H1 (cell line): Measurements from ENCODE around the gene OXSR1. TPM values are rescaled to one million over a fixed set of nuclear protein-coding genes. Genes with fewer than 3 reads are reported as not detected.
"Not testable (repeated sequence)": the region's sequence is repeated elsewhere in the genome, so short reads cannot be mapped to it uniquely, and the experiment has no call there.

Experiments
- CTCF ChIA-PET: fragments of 300-600 bp; sonication (Branson Sonifier 250); formaldehyde crosslinking; loops from one replicate; lab custom pipeline; 2021; ENCODE audit not compliant: partially characterized antibody; lab: Charles Lee
- POLR2A ChIA-PET: fragments of 300-600 bp; sonication (Branson Sonifier 250); formaldehyde crosslinking; loops from one replicate; lab custom pipeline; 2021; ENCODE audit warnings: inconsistent platforms; ENCODE audit not compliant: partially characterized antibody; lab: Charles Lee
- DNase-seq, 2 experiments: peaks; one replicate each; pipeline versions ENCODE4 v3.0.0 to v3.0.0-alpha.2; 2010 to 2022; ENCODE audit warnings: low spot score in 2 of 2, low read depth in 1 of 2, mixed read lengths in 1 of 2
- FAIRE-seq: peaks from 2 replicates; lab custom pipeline; 2011; peaks lifted over from hg19 to GRCh38; lab: Jason Lieb, UNC
- H2AFZ ChIP-seq: 2 replicates; pipeline ENCODE4 v1.8.1; 2012; ENCODE audit warnings: low read length, inconsistent platforms
- H2AK5ac ChIP-seq: 2 replicates; pipeline ENCODE4 v1.6.1; 2013; ENCODE audit warnings: low read depth, low read length
- H2BK120ac ChIP-seq: replicated peaks from 2 replicates; pipeline ENCODE3; 2013; ENCODE audit warnings: low read depth, low read length, inconsistent platforms
- H2BK12ac ChIP-seq: 2 replicates; pipeline ENCODE4 v1.6.1; 2013; ENCODE audit warnings: low read depth, low read length
- H2BK15ac ChIP-seq: 2 replicates; pipeline ENCODE4 v1.6.1; 2013; ENCODE audit warnings: low read length
- H2BK20ac ChIP-seq: 2 replicates; pipeline ENCODE4 v1.6.1; 2013; ENCODE audit warnings: low read length
- H2BK5ac ChIP-seq: 2 replicates; pipeline ENCODE4 v1.6.1; 2013; ENCODE audit warnings: low read depth, low read length
- H3K14ac ChIP-seq: 2 replicates; pipeline ENCODE4 v1.6.1; 2013; ENCODE audit warnings: inconsistent platforms; ENCODE audit not compliant: insufficient read length
- H3K18ac ChIP-seq: 2 replicates; pipeline ENCODE4 v1.6.1; 2013; ENCODE audit warnings: low read length; ENCODE audit errors: extremely low read depth
- H3K23ac ChIP-seq: 2 replicates; pipeline ENCODE4 v1.6.1; 2013; ENCODE audit warnings: inconsistent platforms; ENCODE audit not compliant: insufficient read length
- H3K23me2 ChIP-seq: 2 replicates; pipeline ENCODE4 v1.6.1; 2013; ENCODE audit warnings: low read depth, low read length
- H3K27ac ChIP-seq: 2 replicates; pipeline ENCODE4 v1.6.1; 2011; ENCODE audit warnings: low read depth, low read length, inconsistent platforms
- H3K27me3 ChIP-seq, 4 experiments: replicated peaks in 1 of 4; 1 replicate in 1 of 4; 2 replicates in 3 of 4; pipeline versions ENCODE4 v1.6.1 to v1.8.1; 2011 to 2013; ENCODE audit warnings: low read length in 3 of 4, mild to moderate bottlenecking in 3 of 4, inconsistent platforms in 2 of 4, mixed read lengths in 2 of 4, moderate library complexity in 1 of 4; ENCODE audit not compliant: control insufficient read depth in 3 of 4, insufficient read depth in 3 of 4; ENCODE audit errors: extremely low read depth in 1 of 4
- H3K36me3 ChIP-seq, 4 experiments: 2 replicates each; pipeline versions ENCODE4 v1.6.1 to v1.8.1; 2011 to 2013; ENCODE audit warnings: mild to moderate bottlenecking in 4 of 4, low read length in 3 of 4, moderate library complexity in 2 of 4, control low read depth in 1 of 4, inconsistent platforms in 1 of 4; ENCODE audit not compliant: insufficient read depth in 4 of 4, control insufficient read depth in 2 of 4
- H3K4ac ChIP-seq: replicated peaks from 2 replicates; pipeline ENCODE3; 2013; ENCODE audit warnings: low read length, low read depth, mixed read lengths, inconsistent platforms; ENCODE audit not compliant: insufficient read length
- H3K4me1 ChIP-seq, 4 experiments: replicated peaks in 1 of 4; 1 replicate in 1 of 4; 2 replicates in 3 of 4; pipeline versions ENCODE4 v1.6.1 to v1.8.1; 2011 to 2013; ENCODE audit warnings: low read length in 3 of 4, inconsistent platforms in 2 of 4, mixed read lengths in 1 of 4; ENCODE audit not compliant: insufficient read depth in 4 of 4, control insufficient read depth in 3 of 4
- H3K4me2 ChIP-seq, 2 experiments: 2 replicates each; pipeline versions ENCODE4 v1.6.1 to v1.8.1; 2011 to 2013; ENCODE audit warnings: low read depth in 2 of 2, low read length in 2 of 2, control low read depth in 1 of 2, inconsistent platforms in 1 of 2, mild to moderate bottlenecking in 1 of 2; ENCODE audit not compliant: insufficient read depth in 1 of 2
- H3K4me3 ChIP-seq, 4 experiments: fragments of 200-600, 300-600 bp in 1 of 4; sonication (generic), shearing (Covaris generic), sonication (Bioruptor Twin) in 1 of 4; 2 replicates each; pipeline versions ENCODE4 v1.5.1 to v1.8.1; 2011 to 2016; ENCODE audit warnings: low read length in 4 of 4, low read depth in 3 of 4, control low read depth in 2 of 4, inconsistent platforms in 2 of 4, mild to moderate bottlenecking in 2 of 4, mixed read lengths in 1 of 4, moderate library complexity in 1 of 4; ENCODE audit not compliant: insufficient read depth in 2 of 4; ENCODE audit errors: extremely low read depth in 1 of 4
- H3K56ac ChIP-seq: replicated peaks from 2 replicates; pipeline ENCODE3; 2013; ENCODE audit warnings: low read depth, mild to moderate bottlenecking, mixed read lengths, low read length, inconsistent platforms; ENCODE audit not compliant: insufficient read length
- H3K79me1 ChIP-seq: 2 replicates; pipeline ENCODE4 v1.6.1; 2013; ENCODE audit warnings: low read depth, low read length, control low read depth
- H3K79me2 ChIP-seq, 2 experiments: 2 replicates each; pipeline versions ENCODE4 v1.6.1 to v1.8.1; 2012 to 2013; ENCODE audit warnings: low read length in 2 of 2, mild to moderate bottlenecking in 2 of 2, inconsistent platforms in 1 of 2; ENCODE audit not compliant: insufficient read depth in 2 of 2, control insufficient read depth in 1 of 2
- H3K9ac ChIP-seq, 4 experiments: replicated peaks in 1 of 4; 1 replicate in 1 of 4; 2 replicates in 3 of 4; pipeline versions ENCODE4 v1.6.1 to v1.8.1; 2011 to 2013; ENCODE audit warnings: low read depth in 3 of 4, low read length in 3 of 4, control low read depth in 2 of 4, mild to moderate bottlenecking in 2 of 4, moderate library complexity in 2 of 4, inconsistent platforms in 1 of 4; ENCODE audit errors: extremely low read depth in 1 of 4
- H3K9me3 ChIP-seq, 2 experiments: 2 replicates each; pipeline versions ENCODE4 v1.6.1 to v1.8.1; 2012 to 2013; ENCODE audit warnings: mild to moderate bottlenecking in 2 of 2, moderate library complexity in 2 of 2, control low read depth in 1 of 2, inconsistent platforms in 1 of 2, low read depth in 1 of 2, low read length in 1 of 2, mixed read lengths in 1 of 2; ENCODE audit not compliant: insufficient read depth in 2 of 2
- H4K20me1 ChIP-seq, 2 experiments: replicated peaks in 1 of 2; 2 replicates each; pipeline versions ENCODE3 to v1.8.1; 2011 to 2013; ENCODE audit warnings: inconsistent platforms in 2 of 2, low read length in 2 of 2, mild to moderate bottlenecking in 1 of 2; ENCODE audit not compliant: insufficient read depth in 2 of 2, control insufficient read depth in 1 of 2
- H4K5ac ChIP-seq: 2 replicates; pipeline ENCODE4 v1.6.1; 2013; ENCODE audit warnings: low read length, low read depth, mixed read lengths, inconsistent platforms; ENCODE audit not compliant: insufficient read length
- H4K8ac ChIP-seq: 2 replicates; pipeline ENCODE4 v1.8.0; 2013; ENCODE audit warnings: mild to moderate bottlenecking, moderate library complexity, low read length, inconsistent platforms; ENCODE audit not compliant: insufficient read depth; ENCODE audit errors: extremely low read depth
- H4K91ac ChIP-seq: replicated peaks from 2 replicates; pipeline ENCODE3; 2013; ENCODE audit warnings: low read length, mixed read lengths, inconsistent platforms; ENCODE audit not compliant: insufficient read length
- WGBS, 2 experiments: shearing (Covaris generic) in 1 of 2; methylation state at CpG; one replicate each; pipeline versions ENCODE4 v1.1.6 to v1.1.7; 2013 to 2015; ENCODE audit warnings: low lambda C conversion rate in 2 of 2, mixed read lengths in 2 of 2, inconsistent platforms in 1 of 2, low coverage in 1 of 2, missing lambda C conversion rate in 1 of 2; ENCODE audit not compliant: insufficient replicate concordance in 2 of 2, insufficient coverage in 1 of 2, insufficient read length in 1 of 2; ENCODE audit errors: extremely low coverage in 1 of 2, missing lambda C conversion rate in 1 of 2; 5-methylcytosine and 5-hydroxymethylcytosine counted together
- polyA plus RNA-seq, 7 experiments: library from polyadenylated mRNA; depleted of rRNA in 3 of 7; stranded (reverse) in 5 of 7; unstranded in 2 of 7; fragments of >200 nt in 5 of 7; fragments of 200-250 nt in 2 of 7; gene quantifications; 1 replicate in 5 of 7; 2 replicates in 1 of 7; 4 replicates in 1 of 7; pipeline versions ENCODE4 v1.2.1 to v1.2.3, GENCODE V29; 2011 to 2013; ENCODE audit warnings: missing spikeins in 2 of 7, mixed read lengths in 2 of 7
- total RNA-seq: library from RNA; stranded (reverse); fragmentation: NEBNext Ultra II Directional; extraction: Animal tissue kit (Norgen Biotek cat#: 25700); gene quantifications from 2 replicates; pipeline ENCODE4 v1.2.1, GENCODE V29; 2021

The OXSR1 gene
- total and polyA plus RNA-seq, 2 of the 8 experiments (the other 6 are each of a cell fraction or from before 2014, with no cell fraction given): 25.1 to 47.0 TPM

GRCh38 chr3:38160704-38161103 is 4.6 kb upstream of the OXSR1 start:
- H3K4me3 ChIP-seq, H3K9ac ChIP-seq, FAIRE-seq: not testable (repeated sequence)

More at GRCh38 chr3:38160704-38161103, 4.6 kb upstream of the OXSR1 start:
- DNase-seq, H3K27me3 ChIP-seq, H3K27ac ChIP-seq, H4K5ac ChIP-seq, H2BK15ac ChIP-seq, H2AK5ac ChIP-seq, H3K79me2 ChIP-seq, H3K4me2 ChIP-seq, H2BK120ac ChIP-seq, H2BK12ac ChIP-seq, H4K20me1 ChIP-seq, H3K56ac ChIP-seq, H2AFZ ChIP-seq, H3K4me1 ChIP-seq, H3K79me1 ChIP-seq, H3K23ac ChIP-seq, H3K36me3 ChIP-seq, H4K91ac ChIP-seq, H3K4ac ChIP-seq, H2BK20ac ChIP-seq, H3K23me2 ChIP-seq, H2BK5ac ChIP-seq, H3K9me3 ChIP-seq, H3K14ac ChIP-seq, H4K8ac ChIP-seq, H3K18ac ChIP-seq, POLR2A ChIA-PET, CTCF ChIA-PET: not testable (repeated sequence)
- WGBS, 2 experiments: 94 to 100% methylated on average over 2 to 11 of the region's 11 CpGs
